SU-DHL-6 (cell line): ENCODE results near the gene CROCC.
"Not testable (repeated sequence)": the region's sequence is repeated elsewhere in the genome, so short reads cannot be mapped to it uniquely, and the experiment has no call there.

Source experiments
- CTCF ChIP-seq: fragments of 200-600 bp; sonication (generic); IDR thresholded peaks from one replicate; pipeline ENCODE4 v1.5.1; 2017; ENCODE audit warnings: antibody characterized with exemption, mild to moderate bottlenecking, low read length, moderate library complexity; ENCODE audit not compliant: insufficient read depth, poor library complexity, severe bottlenecking
- EZH2phosphoT487 ChIP-seq: fragments of 200-600 bp; sonication (generic), shearing (Covaris generic); conservative IDR thresholded peaks from 2 replicates; pipeline ENCODE4 v1.6.1; 2018; ENCODE audit warnings: mild to moderate bottlenecking, antibody characterized with exemption, low read length, moderate library complexity, mixed read lengths

GRCh38 chr1:16898298-16898697 is 23.4 kb upstream of the CROCC start:
- not testable (repeated sequence) for TF ChIP-seq CTCF, EZH2phosphoT487
